H9 (cell line): ENCODE measurements around the gene DAB2IP. TPM values are rescaled to one million over a fixed set of nuclear protein-coding genes. Genes with fewer than 3 reads are reported as not detected.

Experiments
- DNase-seq: peaks from one replicate; pipeline ENCODE4 v3.0.0-alpha.2; 2017
- H2AFZ ChIP-seq: one replicate; pipeline ENCODE4 v1.6.1; 2013; ENCODE audit warnings: mild to moderate bottlenecking, low read length, control low read depth, moderate library complexity
- H2AK5ac ChIP-seq: 2 replicates; pipeline ENCODE4 v1.6.1; 2013; ENCODE audit warnings: low read length, control low read depth, mixed read lengths; ENCODE audit not compliant: insufficient read length
- H2BK120ac ChIP-seq: one replicate; pipeline ENCODE4 v1.6.1; 2013; ENCODE audit warnings: low read depth, mild to moderate bottlenecking, low read length, control low read depth, inconsistent platforms; ENCODE audit not compliant: poor library complexity, severe bottlenecking
- H2BK12ac ChIP-seq: 2 replicates; pipeline ENCODE4 v1.6.1; 2013; ENCODE audit warnings: low read length, control low read depth, mixed read lengths, low read depth; ENCODE audit not compliant: insufficient read length
- H2BK15ac ChIP-seq: 2 replicates; pipeline ENCODE4 v1.6.1; 2013; ENCODE audit warnings: low read depth, low read length, control low read depth
- H2BK20ac ChIP-seq: one replicate; pipeline ENCODE4 v1.6.1; 2013; ENCODE audit warnings: low read depth, mild to moderate bottlenecking, low read length, control low read depth, inconsistent platforms; ENCODE audit not compliant: poor library complexity, severe bottlenecking
- H2BK5ac ChIP-seq: 2 replicates; pipeline ENCODE4 v1.6.1; 2013; ENCODE audit warnings: low read length, control low read depth, mixed read lengths; ENCODE audit not compliant: insufficient read length
- H3K14ac ChIP-seq: 2 replicates; pipeline ENCODE4 v1.6.1; 2013; ENCODE audit warnings: low read length, control low read depth; ENCODE audit not compliant: insufficient read depth
- H3K18ac ChIP-seq: 2 replicates; pipeline ENCODE4 v1.6.1; 2013; ENCODE audit warnings: low read depth, mild to moderate bottlenecking, mixed read lengths, low read length, control low read depth; ENCODE audit not compliant: insufficient read length
- H3K23ac ChIP-seq: 2 replicates; pipeline ENCODE4 v1.6.1; 2013; ENCODE audit warnings: low read length, control low read depth, mixed read lengths, low read depth; ENCODE audit not compliant: insufficient read length
- H3K23me2 ChIP-seq: 2 replicates; pipeline ENCODE4 v1.6.1; 2013; ENCODE audit warnings: low read depth, mild to moderate bottlenecking, mixed read lengths, low read length, control low read depth; ENCODE audit not compliant: insufficient read length, poor library complexity, severe bottlenecking
- H3K27ac ChIP-seq: 2 replicates; pipeline ENCODE4 v1.5.1; 2013; ENCODE audit warnings: low read length, control low read depth, mixed read lengths, low read depth; ENCODE audit not compliant: insufficient read length
- H3K27me3 ChIP-seq: 2 replicates; pipeline ENCODE4 v1.6.1; 2013; ENCODE audit warnings: low read length, control low read depth, inconsistent platforms; ENCODE audit not compliant: insufficient read depth
- H3K4ac ChIP-seq: 2 replicates; pipeline ENCODE4 v1.6.1; 2013; ENCODE audit warnings: low read depth, mild to moderate bottlenecking, control low read depth, inconsistent platforms, low read length, moderate library complexity
- H3K4me1 ChIP-seq: 2 replicates; pipeline ENCODE4 v1.6.1; 2013; ENCODE audit warnings: low read length, control low read depth, inconsistent platforms; ENCODE audit not compliant: insufficient read depth
- H3K4me2 ChIP-seq: 2 replicates; pipeline ENCODE4 v1.6.1; 2013; ENCODE audit warnings: low read length, control low read depth, mixed read lengths; ENCODE audit not compliant: insufficient read length, insufficient read depth
- H3K56ac ChIP-seq: 2 replicates; pipeline ENCODE4 v1.6.1; 2013; ENCODE audit warnings: low read depth, mild to moderate bottlenecking, mixed read lengths, low read length, control low read depth; ENCODE audit not compliant: insufficient read length
- H3K79me1 ChIP-seq: 2 replicates; pipeline ENCODE4 v1.6.1; 2013; ENCODE audit warnings: low read depth, mild to moderate bottlenecking, moderate library complexity, low read length, control low read depth, inconsistent platforms; ENCODE audit not compliant: insufficient read depth, poor library complexity, severe bottlenecking
- H3K79me2 ChIP-seq: 2 replicates; pipeline ENCODE4 v1.6.1; 2013; ENCODE audit warnings: low read length, control low read depth, inconsistent platforms; ENCODE audit not compliant: insufficient read depth
- H3K9ac ChIP-seq: 2 replicates; pipeline ENCODE4 v1.6.1; 2013; ENCODE audit warnings: low read length, control low read depth, mixed read lengths; ENCODE audit not compliant: insufficient read length; ENCODE audit errors: extremely low read depth
- H3K9me3 ChIP-seq: one replicate; pipeline ENCODE4 v1.6.1; 2013; ENCODE audit warnings: low read depth, low read length, inconsistent platforms; ENCODE audit not compliant: control insufficient read depth
- H3T11ph ChIP-seq: one replicate; pipeline ENCODE4 v1.6.1; 2013; ENCODE audit warnings: mild to moderate bottlenecking, low read length, control low read depth, inconsistent platforms
- H4K20me1 ChIP-seq: one replicate; pipeline ENCODE4 v1.6.1; 2013; ENCODE audit not compliant: control insufficient read depth, insufficient read length, insufficient read depth
- H4K5ac ChIP-seq: 2 replicates; pipeline ENCODE4 v1.6.1; 2013; ENCODE audit warnings: low read depth, mild to moderate bottlenecking, mixed read lengths, low read length, control low read depth; ENCODE audit not compliant: insufficient read length
- H4K8ac ChIP-seq: replicated peaks from 2 replicates; pipeline ENCODE4 v1.6.1; 2013; ENCODE audit warnings: low read length, control low read depth, mixed read lengths, low read depth; ENCODE audit not compliant: insufficient read length
- H4K91ac ChIP-seq: 2 replicates; pipeline ENCODE4 v1.6.1; 2013; ENCODE audit warnings: low read depth, mild to moderate bottlenecking, moderate library complexity, mixed read lengths, low read length, control low read depth; ENCODE audit not compliant: insufficient read length
- H3K27ac Mint-ChIP-seq, 3 experiments: 2 replicates in 2 of 3; 3 replicates in 1 of 3; pipeline ENCODE4 v1.8.0; 2020 to 2021; ENCODE audit warnings: mixed read lengths in 3 of 3, mild to moderate bottlenecking in 1 of 3, moderate library complexity in 1 of 3
- H3K27me3 Mint-ChIP-seq: 2 replicates; pipeline ENCODE4 v1.8.0; 2021; ENCODE audit warnings: low read depth, mild to moderate bottlenecking, moderate library complexity, mixed read lengths
- H3K36me3 Mint-ChIP-seq, 3 experiments: 2 replicates in 2 of 3; 3 replicates in 1 of 3; pipeline ENCODE4 v1.8.0; 2020 to 2021; ENCODE audit warnings: low read depth in 3 of 3, mixed read lengths in 3 of 3; ENCODE audit not compliant: insufficient read depth in 1 of 3
- H3K4me1 Mint-ChIP-seq, 2 experiments: 2 replicates each; pipeline ENCODE4 v1.8.0; 2020; ENCODE audit warnings: mixed read lengths in 2 of 2
- H3K4me3 Mint-ChIP-seq, 2 experiments: 2 replicates in 1 of 2; 3 replicates in 1 of 2; pipeline ENCODE4 v1.8.0; 2020 to 2021; ENCODE audit warnings: mild to moderate bottlenecking in 2 of 2, mixed read lengths in 2 of 2, moderate library complexity in 1 of 2
- H3K9me3 Mint-ChIP-seq, 2 experiments: 2 replicates in 1 of 2; 3 replicates in 1 of 2; pipeline ENCODE4 v1.8.0; 2020; ENCODE audit warnings: mild to moderate bottlenecking in 2 of 2, mixed read lengths in 2 of 2, moderate library complexity in 1 of 2
- CTCF ChIP-seq: fragments of 200-600 bp; sonication (generic); conservative IDR thresholded peaks from 3 replicates; pipeline ENCODE4 v1.8.0; 2021; ENCODE audit warnings: antibody characterized with exemption, mild to moderate bottlenecking
- WGBS: extraction: QIAGEN DNeasy Blood & Tissue Kit; methylation state at CpG from one replicate; pipeline ENCODE4 v1.1.7; 2013; ENCODE audit warnings: missing lambda C conversion rate, low lambda C conversion rate, mixed read lengths; ENCODE audit not compliant: insufficient read length; ENCODE audit errors: extremely low coverage; 5-methylcytosine and 5-hydroxymethylcytosine counted together
- total RNA-seq: library from RNA; stranded (reverse); gene quantifications from 2 replicates; pipeline ENCODE4 v1.2.1, GENCODE V29; 2021

The DAB2IP gene
- total RNA-seq, 1 experiment from 2014 or later, result 22.6 TPM

- Histone ChIP-seq H2BK5ac (no peak overlapping the region), H2AFZ (no peak overlapping the region), H3K79me1 (no peaks in the 10 kb centered on the region), H3K27ac (no peak overlapping the region), H4K5ac (no peak overlapping the region), H3K79me2 (no peaks in the 10 kb centered on the region), H2BK12ac (no peak overlapping the region), H3K56ac (no peak overlapping the region), H3K27me3 (no peaks in the 10 kb centered on the region), H3K4ac (no peak overlapping the region), H3K9me3 (no peaks in the 10 kb centered on the region), H2BK20ac (no peak overlapping the region), H3K9ac (no peak overlapping the region), H2BK120ac (no peak overlapping the region), H3K4me2 (no peak overlapping the region), H4K8ac (no peak overlapping the region), H3K4me1 (peaks cover 7% of the 10 kb centered on the region; the same call in 1 of the 2 replicates), H3K23ac (no peak overlapping the region), H3K18ac (no peak overlapping the region), H2BK15ac (no peak overlapping the region), H3K23me2 (no peaks in the 10 kb centered on the region), H2AK5ac (no peak overlapping the region), H3T11ph (no peak overlapping the region), H3K14ac (no peak overlapping the region; the same call in 1 of the 2 replicates), H4K91ac (no peak overlapping the region), H4K20me1 (no peaks in the 10 kb centered on the region)
- WGBS, result no CpG with 5 or more reads among the region's 11 CpGs
- DNase-seq, result no peak
- TF ChIP-seq CTCF, result no peak
- Mint-ChIP-seq H3K4me1 (peaks cover 40 to 56% of the 10 kb centered on the region in 2 experiments), H3K4me3 (no peak overlapping the region), H3K36me3 (no peaks in the 10 kb centered on the region), H3K9me3 (peaks cover 0 to 4% of the 10 kb centered on the region in 2 experiments; a peak in 2 of 5 replicates), H3K27ac (peak overlapping the region in 1 of 3 experiments; percentile 15; a peak in 1 of 7 replicates), H3K27me3 (peaks cover 10% of the 10 kb centered on the region)
Observed at GRCh38 chr9:121820286-121821005, 169.0 kb downstream of the DAB2IP start.
